ENCODE results near the gene ADGRE3.

ADGRE3 gene

GRCh38 chr19:14669940-14670339, 4.7 kb downstream of the ADGRE3 start:
- no peak overlapping the region for H3K27ac ChIP-seq
- TF ChIP-seq CTCF (conservative IDR thresholded peaks at IDR 0.05), result no peak

GRCh38 chr19:14661372-14661924, 13.2 kb downstream of the ADGRE3 start:
- no peak for TF ChIP-seq CTCF (conservative IDR thresholded peaks at IDR 0.05)
- H3K27ac ChIP-seq, result no peak overlapping the region

- TF ChIP-seq CTCF (conservative IDR thresholded peaks at IDR 0.05), result no peak
- H3K27ac ChIP-seq, result no peak overlapping the region
Observed at GRCh38 chr19:14659874-14660489, 14.7 kb downstream of the ADGRE3 start.

- H3K27ac ChIP-seq, result no peak overlapping the region
- no peak for TF ChIP-seq CTCF (conservative IDR thresholded peaks at IDR 0.05)
Observed at GRCh38 chr19:14655726-14656125, 18.9 kb downstream of the ADGRE3 start.

- no peak for TF ChIP-seq CTCF (conservative IDR thresholded peaks at IDR 0.05)
- no peak overlapping the region for H3K27ac ChIP-seq
Observed at GRCh38 chr19:14654786-14655560, 19.7 kb downstream of the ADGRE3 start.

GRCh38 chr19:14650161-14650560, 24.5 kb downstream of the ADGRE3 start:
- TF ChIP-seq CTCF (conservative IDR thresholded peaks at IDR 0.05), result no peak
- no peak overlapping the region for H3K27ac ChIP-seq

GRCh38 chr19:14649020-14649419, 25.6 kb downstream of the ADGRE3 start:
- no peak overlapping the region for H3K27ac ChIP-seq
- no peak for TF ChIP-seq CTCF (conservative IDR thresholded peaks at IDR 0.05)

All from VCaP (cell line).